Panc1 (cell line): Measurements from ENCODE around the gene SERINC3. TPM values are rescaled to one million over a fixed set of nuclear protein-coding genes. Genes with fewer than 3 reads are reported as not detected.

Experiments
- ATAC-seq: fragments of 200-7000 bp; cut with Tn5 transposase; 2 replicates; pipeline ENCODE4 v1.9.1; 2020; ENCODE audit warnings: mild to moderate bottlenecking, moderate library complexity
- BruUV-seq: library from RNA; stranded (reverse); fragments of 400-500 nt; replicated peaks from 2 replicates; lab custom pipeline; 2021; lab: Mats Ljungman, UMichigan
- CTCF ChIA-PET: fragments of 300-600 bp; sonication (Branson Sonifier 250); formaldehyde crosslinking; loops from one replicate; lab custom pipeline; 2022; ENCODE audit warnings: antibody characterized with exemption; lab: Charles Lee
- POLR2A ChIA-PET: fragments of 300-600 bp; sonication (Branson Sonifier 250); formaldehyde crosslinking; loops from one replicate; lab custom pipeline; 2022; ENCODE audit warnings: antibody characterized with exemption; lab: Charles Lee
- DNase-seq: peaks from one replicate; pipeline ENCODE4 v3.0.0-alpha.2; 2010; ENCODE audit warnings: low read depth, low spot score
- H3K27ac ChIP-seq: 2 replicates; pipeline ENCODE4 v1.5.1; 2011; ENCODE audit warnings: mild to moderate bottlenecking, low read length, inconsistent platforms
- H3K27me3 ChIP-seq: fragments of 200-500 bp; sonication (Bioruptor generic); 2 replicates; pipeline ENCODE4 v1.6.0; 2014; ENCODE audit warnings: low read length, inconsistent platforms; ENCODE audit not compliant: control insufficient read depth, insufficient read depth
- H3K36me3 ChIP-seq: fragments of 200-500 bp; sonication (Bioruptor generic); 2 replicates; pipeline ENCODE4 v1.5.1; 2014; ENCODE audit warnings: inconsistent platforms, mild to moderate bottlenecking, low read length, moderate library complexity; ENCODE audit not compliant: control insufficient read depth, insufficient read depth
- H3K4me1 ChIP-seq: 2 replicates; pipeline ENCODE4 v1.5.1; 2011; ENCODE audit warnings: inconsistent platforms, mild to moderate bottlenecking, low read length, moderate library complexity; ENCODE audit not compliant: control insufficient read depth, insufficient read depth
- H3K4me3 ChIP-seq, 2 experiments: 2 replicates each; pipeline ENCODE4 v1.5.1; 2011 to 2012; ENCODE audit warnings: low read depth in 2 of 2, low read length in 2 of 2, mild to moderate bottlenecking in 2 of 2, inconsistent platforms in 1 of 2, moderate library complexity in 1 of 2
- H3K9me3 ChIP-seq: fragments of 200-500 bp; sonication (Bioruptor generic); 2 replicates; pipeline ENCODE4 v1.5.1; 2014; ENCODE audit warnings: low read depth, mild to moderate bottlenecking, inconsistent platforms, low read length, moderate library complexity; ENCODE audit not compliant: control insufficient read depth, insufficient read depth
- CTCF ChIP-seq: fragments of 450-650 bp; IDR thresholded peaks from 2 replicates; pipeline ENCODE4 v1.5.1; 2017; ENCODE audit warnings: mild to moderate bottlenecking
- POLR2AphosphoS5 ChIP-seq: IDR thresholded peaks from 2 replicates; pipeline ENCODE4 v1.6.1; 2012; ENCODE audit warnings: mild to moderate bottlenecking, low read depth, low read length, moderate library complexity
- REST ChIP-seq, 2 experiments: IDR thresholded peaks; 2 replicates each; pipeline ENCODE4 v1.6.1; 2011 to 2012; ENCODE audit warnings: low read depth in 2 of 2, control low read depth in 1 of 2, low read length in 1 of 2, mild to moderate bottlenecking in 1 of 2, moderate library complexity in 1 of 2; ENCODE audit not compliant: insufficient read depth in 1 of 2
- SIN3A ChIP-seq: IDR thresholded peaks from 2 replicates; pipeline ENCODE4 v1.6.1; 2012; ENCODE audit warnings: low read depth, mild to moderate bottlenecking, low read length, moderate library complexity, borderline replicate concordance; ENCODE audit not compliant: insufficient read depth
- TCF7L2 ChIP-seq: IDR thresholded peaks from 2 replicates; pipeline ENCODE4 v1.6.1; 2011; ENCODE audit warnings: mild to moderate bottlenecking, low read depth, low read length, inconsistent platforms
- in situ Hi-C: cut with HindIII; loops from 2 replicates; pipeline ENCODE4 v1.10.0; 2016; ENCODE audit warnings: low sequenced_read_pairs, low pct_unique_long_range_greater_than_20kb
- intact Hi-C: fragments of 100-400 bp; cut with micrococcal nuclease; formaldehyde crosslinking; loops from one replicate; pipeline ENCODE4 v1.10.0; 2022; ENCODE audit not compliant: unreplicated experiment
- total RNA-seq: library from RNA; stranded (reverse); gene quantifications from one replicate; pipeline ENCODE4 v1.2.1, GENCODE V29; 2021; ENCODE audit not compliant: unreplicated experiment

Gene SERINC3
- total RNA-seq, 1 experiment from 2014 or later: 76.4 TPM

GRCh38 chr20:44480097-44480496 lies 41.8 kb downstream of the SERINC3 start:
- intact Hi-C loops (no loop called here), in situ Hi-C loops (no loop called here)
- CTCF ChIA-PET: no interaction called here
- H3K9me3 ChIP-seq: no peaks in the 10 kb centered on the region
- H3K4me3 ChIP-seq: no peak overlapping the region
- H3K36me3 ChIP-seq: no peaks in the 10 kb centered on the region
- POLR2A ChIA-PET: no interaction called here
- TF ChIP-seq POLR2AphosphoS5 (no peak), REST (IDR thresholded peaks at IDR 0.05; ENCODE audit: insufficient read depth in 1 of 2, low read depth in 2 of 2, low read length in 1 of 2) (no peak), TCF7L2 (no peak), SIN3A (no peak), CTCF (no peak)
- peaks cover 8% of the 10 kb centered on the region; the same call in 1 of the 2 replicates for H3K4me1 ChIP-seq
- ATAC-seq (no peak), DNase-seq (no peak)
- no peaks in the 10 kb centered on the region for H3K27me3 ChIP-seq
- BruUV-seq: no TSS peak
- H3K27ac ChIP-seq: no peak overlapping the region

GRCh38 chr20:44479643-44480042 lies 42.2 kb downstream of the SERINC3 start:
- in situ Hi-C loops: no loop called here
- intact Hi-C loops: no loop called here
- CTCF ChIA-PET: no interaction called here
- Histone ChIP-seq H3K36me3 (no peaks in the 10 kb centered on the region), H3K4me3 (no peak overlapping the region), H3K27ac (no peak overlapping the region), H3K27me3 (no peaks in the 10 kb centered on the region), H3K4me1 (peaks cover 8% of the 10 kb centered on the region; the same call in 1 of the 2 replicates), H3K9me3 (no peaks in the 10 kb centered on the region)
- BruUV-seq: no TSS peak
- POLR2A ChIA-PET: no interaction called here
- no peak for TF ChIP-seq TCF7L2
- TF ChIP-seq POLR2AphosphoS5: no peak
- no peak for TF ChIP-seq CTCF
- no peak for TF ChIP-seq REST (IDR thresholded peaks at IDR 0.05; ENCODE audit: insufficient read depth in 1 of 2, low read depth in 2 of 2, low read length in 1 of 2)
- no peak for TF ChIP-seq SIN3A
- no peak for DNase-seq
- ATAC-seq: no peak
